ENCODE data around the gene HMGXB3.

The HMGXB3 gene

DNA sequence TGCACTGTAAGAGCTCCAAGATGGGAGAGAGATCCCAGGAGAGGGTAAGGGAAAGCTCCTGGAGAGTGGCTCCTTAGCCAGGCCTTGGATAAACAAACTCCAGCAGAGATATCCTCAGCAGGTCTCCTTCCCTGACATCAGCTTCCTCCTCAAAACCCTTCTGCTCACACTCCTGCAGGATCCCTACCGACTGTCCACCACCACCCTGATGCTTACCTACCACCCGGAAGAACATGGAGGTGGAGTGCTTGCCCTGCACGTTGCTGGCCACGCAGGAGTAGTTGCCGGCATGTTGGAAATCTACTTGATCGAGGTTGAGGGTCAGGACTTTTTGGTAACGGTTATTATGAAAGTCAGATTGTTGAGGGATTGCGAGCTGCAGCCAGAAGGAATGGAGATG, 76.5 kb downstream of the HMGXB3 start:
- TF ChIP-seq POLR2A (IDR thresholded peaks at IDR 0.05; ENCODE audit: extremely low read depth, insufficient read length) (no peak), MYC (IDR thresholded peaks at IDR 0.05; ENCODE audit: low read depth, low read length) (no peak)
- TF ChIP-seq, protein P1, sequence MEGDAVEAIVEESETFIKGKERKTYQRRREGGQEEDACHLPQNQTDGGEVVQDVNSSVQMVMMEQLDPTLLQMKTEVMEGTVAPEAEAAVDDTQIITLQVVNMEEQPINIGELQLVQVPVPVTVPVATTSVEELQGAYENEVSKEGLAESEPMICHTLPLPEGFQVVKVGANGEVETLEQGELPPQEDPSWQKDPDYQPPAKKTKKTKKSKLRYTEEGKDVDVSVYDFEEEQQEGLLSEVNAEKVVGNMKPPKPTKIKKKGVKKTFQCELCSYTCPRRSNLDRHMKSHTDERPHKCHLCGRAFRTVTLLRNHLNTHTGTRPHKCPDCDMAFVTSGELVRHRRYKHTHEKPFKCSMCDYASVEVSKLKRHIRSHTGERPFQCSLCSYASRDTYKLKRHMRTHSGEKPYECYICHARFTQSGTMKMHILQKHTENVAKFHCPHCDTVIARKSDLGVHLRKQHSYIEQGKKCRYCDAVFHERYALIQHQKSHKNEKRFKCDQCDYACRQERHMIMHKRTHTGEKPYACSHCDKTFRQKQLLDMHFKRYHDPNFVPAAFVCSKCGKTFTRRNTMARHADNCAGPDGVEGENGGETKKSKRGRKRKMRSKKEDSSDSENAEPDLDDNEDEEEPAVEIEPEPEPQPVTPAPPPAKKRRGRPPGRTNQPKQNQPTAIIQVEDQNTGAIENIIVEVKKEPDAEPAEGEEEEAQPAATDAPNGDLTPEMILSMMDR (IDR thresholded peaks at IDR 0.05; ENCODE audit: low read depth, low read length): no peak
- TF ChIP-seq, protein P2, sequence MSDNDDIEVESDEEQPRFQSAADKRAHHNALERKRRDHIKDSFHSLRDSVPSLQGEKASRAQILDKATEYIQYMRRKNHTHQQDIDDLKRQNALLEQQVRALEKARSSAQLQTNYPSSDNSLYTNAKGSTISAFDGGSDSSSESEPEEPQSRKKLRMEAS (IDR thresholded peaks at IDR 0.05; ENCODE audit: low read depth, low read length): no peak
- no peak for DNase-seq (ENCODE audit: low read depth)
- no peak overlapping the region for H3K4me3 ChIP-seq (ENCODE audit: low read depth, low read length)

DNA sequence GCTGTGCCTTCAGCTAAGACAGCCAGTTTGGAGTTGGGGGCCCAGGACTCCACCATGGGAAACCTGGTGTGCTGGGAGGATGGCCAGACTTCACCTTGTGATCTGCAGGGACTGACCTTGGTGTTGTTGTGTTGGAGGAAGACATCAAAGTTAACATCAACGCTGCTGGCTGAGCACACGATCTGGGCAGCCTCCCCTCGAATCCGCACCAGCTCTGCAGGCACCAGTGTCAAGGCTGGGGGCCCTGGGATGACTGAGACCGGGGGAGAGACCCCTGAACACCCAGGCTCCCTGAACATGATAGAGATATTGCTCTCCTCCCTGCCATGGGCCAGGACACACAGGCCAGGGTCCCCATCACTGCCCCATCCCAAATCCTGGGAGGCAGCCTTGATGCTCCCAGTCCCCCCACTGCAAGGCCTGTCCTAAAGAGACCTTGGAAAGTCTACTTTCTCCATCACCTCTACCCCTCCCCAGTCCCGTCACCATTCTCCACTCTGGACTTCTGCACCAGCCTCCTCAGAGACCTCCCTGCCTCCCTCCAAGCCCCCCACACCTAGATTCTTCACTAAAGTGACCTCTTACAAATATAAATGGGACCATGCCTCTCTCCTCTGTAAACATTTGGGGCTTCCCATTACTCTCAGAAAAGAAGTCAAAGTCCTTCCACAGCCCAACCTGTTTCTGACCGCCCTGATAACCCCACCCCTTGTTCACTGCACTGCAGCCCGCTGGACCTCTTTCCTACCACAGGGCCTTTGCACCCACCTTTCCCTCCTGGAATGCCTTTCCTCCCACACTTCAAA, 77.7 kb downstream of the HMGXB3 start:
- H3K4me3 ChIP-seq (ENCODE audit: low read depth, low read length): no peak overlapping the region
- no peak for DNase-seq (ENCODE audit: low read depth)
- TF ChIP-seq MYC (IDR thresholded peaks at IDR 0.05; ENCODE audit: low read depth, low read length): no peak
- TF ChIP-seq, protein P2 (IDR thresholded peaks at IDR 0.05; ENCODE audit: low read depth, low read length): no peak
- TF ChIP-seq, protein P1 (IDR thresholded peaks at IDR 0.05; ENCODE audit: low read depth, low read length): no peak
- no peak for TF ChIP-seq POLR2A (IDR thresholded peaks at IDR 0.05; ENCODE audit: extremely low read depth, insufficient read length)

DNA sequence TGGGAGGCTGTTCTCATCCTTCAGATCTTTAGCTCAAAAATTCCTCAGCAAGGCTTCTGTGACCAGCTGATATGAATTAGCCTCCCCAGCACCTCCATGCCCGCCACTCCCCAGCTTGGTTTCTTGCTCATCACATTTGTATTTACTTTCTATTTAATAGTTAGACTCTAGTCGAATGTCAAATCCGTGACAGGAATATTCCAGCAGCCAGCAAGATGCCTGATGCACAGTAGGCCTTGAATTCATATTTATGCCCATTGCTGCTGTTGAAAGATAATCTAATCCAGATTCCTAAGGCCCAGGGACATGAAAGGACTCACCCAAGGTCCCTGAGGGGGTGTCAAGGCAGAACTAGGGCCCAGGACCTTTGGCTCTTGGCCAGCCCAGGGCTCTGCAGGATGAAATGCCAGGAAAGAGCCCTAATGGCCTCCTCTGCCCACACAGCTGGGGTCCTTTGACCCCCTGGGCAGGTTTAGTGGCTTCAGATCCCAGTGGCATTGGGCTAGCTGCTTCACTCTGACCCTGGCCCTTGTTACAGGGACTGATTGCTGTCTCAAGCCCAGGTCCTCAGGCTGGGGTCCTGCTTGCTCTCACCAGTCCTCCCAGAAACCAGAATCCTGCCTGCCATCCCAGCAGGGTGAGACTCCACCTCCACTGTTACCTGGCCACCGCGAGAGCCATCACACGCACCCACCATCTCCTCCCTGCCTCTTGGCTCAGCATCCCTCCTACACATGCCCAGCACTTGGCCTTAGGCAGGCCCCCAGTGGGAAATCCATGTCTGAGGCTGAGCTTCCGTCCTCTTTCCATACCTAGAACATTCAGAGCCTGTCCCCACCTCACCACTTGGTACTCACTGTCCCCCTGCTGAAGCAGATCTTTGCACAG, 78.5 kb downstream of the HMGXB3 start:
- H3K4me3 ChIP-seq (ENCODE audit: low read depth, low read length): no peak overlapping the region
- TF ChIP-seq POLR2A (IDR thresholded peaks at IDR 0.05; ENCODE audit: extremely low read depth, insufficient read length) (no peak), MYC (IDR thresholded peaks at IDR 0.05; ENCODE audit: low read depth, low read length) (no peak)
- TF ChIP-seq, protein P1 (IDR thresholded peaks at IDR 0.05; ENCODE audit: low read depth, low read length): no peak
- TF ChIP-seq, protein P2 (IDR thresholded peaks at IDR 0.05; ENCODE audit: low read depth, low read length): no peak
- no peak for DNase-seq (ENCODE audit: low read depth)

DNA sequence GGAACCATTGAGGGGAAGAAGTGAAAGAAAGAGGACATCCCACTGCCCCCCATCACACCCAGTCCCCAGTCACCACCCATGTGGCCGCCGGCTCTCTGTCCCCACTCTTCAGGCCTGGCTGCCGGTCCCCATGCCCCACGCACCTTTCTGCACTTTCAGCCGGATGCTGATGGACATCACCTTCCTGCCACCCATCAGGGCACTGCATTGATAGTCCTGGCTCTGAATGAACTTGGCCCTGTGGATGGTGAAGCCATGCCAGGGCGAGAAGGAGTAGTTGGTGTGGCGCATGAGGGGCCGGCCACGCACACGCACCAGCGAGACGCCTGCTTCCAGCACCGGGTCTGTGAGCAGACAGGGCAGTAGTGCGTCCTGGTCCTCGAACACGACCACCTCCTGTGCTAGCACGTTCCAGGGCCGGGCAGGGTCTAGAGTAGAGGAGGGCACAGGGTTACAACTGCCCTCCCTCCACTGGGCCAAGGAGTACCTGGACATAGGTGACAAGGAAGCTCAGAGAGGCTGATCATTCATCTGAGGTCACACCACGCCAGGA, 79.4 kb downstream of the HMGXB3 start:
- no peak for TF ChIP-seq MYC (IDR thresholded peaks at IDR 0.05; ENCODE audit: low read depth, low read length)
- TF ChIP-seq, protein P1 (IDR thresholded peaks at IDR 0.05; ENCODE audit: low read depth, low read length): no peak
- TF ChIP-seq POLR2A (IDR thresholded peaks at IDR 0.05; ENCODE audit: extremely low read depth, insufficient read length): no peak
- TF ChIP-seq, protein P2 (IDR thresholded peaks at IDR 0.05; ENCODE audit: low read depth, low read length): no peak
- H3K4me3 ChIP-seq (ENCODE audit: low read depth, low read length): no peak overlapping the region
- no peak for DNase-seq (ENCODE audit: low read depth)

DNA sequence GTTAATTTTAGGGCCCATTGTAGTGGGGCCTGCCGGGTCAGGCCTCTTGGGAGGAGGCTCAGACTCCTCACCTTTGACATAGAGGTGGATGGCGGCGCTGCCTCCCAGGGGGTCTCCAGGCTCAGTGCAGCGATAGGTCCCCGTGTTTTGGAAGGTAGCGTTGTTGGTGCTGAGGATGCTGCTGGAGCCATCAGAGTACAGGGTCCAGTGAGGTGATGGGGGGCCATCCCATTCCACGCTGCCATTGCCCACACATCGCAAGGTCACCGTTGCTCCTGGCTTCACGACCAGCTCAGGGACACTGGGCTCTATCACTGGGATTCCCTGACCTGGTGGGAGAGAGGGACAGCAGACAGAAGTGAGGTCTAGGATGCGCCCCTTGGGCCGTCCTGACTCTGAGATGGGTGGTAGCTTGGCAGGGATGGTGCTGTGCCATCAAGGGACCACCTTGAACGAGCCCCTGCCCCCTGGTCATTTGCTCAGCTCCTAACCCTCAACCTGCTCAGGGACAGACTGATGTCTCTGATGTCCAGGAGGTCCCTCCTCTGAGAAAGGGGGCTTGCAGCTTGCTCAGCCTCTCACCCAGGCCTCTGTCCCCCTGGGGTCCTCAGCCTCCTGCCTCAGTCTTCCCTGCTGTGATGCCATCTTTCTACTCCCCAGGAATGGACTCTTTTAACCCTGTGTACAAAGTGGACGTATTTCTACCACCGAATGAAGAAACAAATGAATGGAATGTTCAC, 80.3 kb downstream of the HMGXB3 start:
- H3K4me3 ChIP-seq (ENCODE audit: low read depth, low read length): no peak overlapping the region
- TF ChIP-seq POLR2A (IDR thresholded peaks at IDR 0.05; ENCODE audit: extremely low read depth, insufficient read length) (no peak), MYC (IDR thresholded peaks at IDR 0.05; ENCODE audit: low read depth, low read length) (no peak)
- TF ChIP-seq, protein P2 (IDR thresholded peaks at IDR 0.05; ENCODE audit: low read depth, low read length): no peak
- TF ChIP-seq, protein P1 (IDR thresholded peaks at IDR 0.05; ENCODE audit: low read depth, low read length): no peak
- no peak for DNase-seq (ENCODE audit: low read depth)
